WTC11 (cell line): Measurements from ENCODE around the gene HAND1. TPM values are rescaled to one million over a fixed set of nuclear protein-coding genes. Genes with fewer than 3 reads are reported as not detected.

ENCODE experiments used
- ATAC-seq: fragments of 200-7000 bp; cut with Tn5 transposase; 2 replicates; pipeline ENCODE4 v1.10.0; 2021; ENCODE audit warnings: mild to moderate bottlenecking, moderate library complexity
- CTCF ChIA-PET: fragments of 300-600 bp; sonication (Branson Sonifier 250); formaldehyde crosslinking; loops from one replicate; lab custom pipeline; 2021; ENCODE audit warnings: antibody characterized with exemption; lab: Charles Lee
- POLR2A ChIA-PET: fragments of 350-600 bp; sonication (Branson Sonifier 250); formaldehyde crosslinking; loops from one replicate; lab custom pipeline; 2021; ENCODE audit warnings: antibody characterized with exemption; lab: Charles Lee
- DNase-seq: peaks from one replicate; pipeline ENCODE4 v3.0.0; 2021; ENCODE audit warnings: low spot score
- H3K27ac Mint-ChIP-seq: 2 replicates; pipeline ENCODE4 v1.8.0; 2021; ENCODE audit warnings: mixed read lengths
- H3K27me3 Mint-ChIP-seq: 2 replicates; pipeline ENCODE4 v1.8.0; 2021; ENCODE audit warnings: low read depth, mild to moderate bottlenecking, moderate library complexity, mixed read lengths
- H3K36me3 Mint-ChIP-seq: 2 replicates; pipeline ENCODE4 v1.8.0; 2021; ENCODE audit warnings: mixed read lengths
- H3K4me1 Mint-ChIP-seq: 2 replicates; pipeline ENCODE4 v1.8.0; 2022; ENCODE audit warnings: mixed read lengths
- H3K4me3 Mint-ChIP-seq: 2 replicates; pipeline ENCODE4 v1.8.0; 2021; ENCODE audit warnings: mild to moderate bottlenecking, moderate library complexity, mixed read lengths
- H3K9me3 Mint-ChIP-seq: 2 replicates; pipeline ENCODE4 v1.8.0; 2021; ENCODE audit warnings: mixed read lengths
- AFF4 ChIP-seq: sonication (generic); formaldehyde crosslinking; IDR thresholded peaks from 2 replicates; pipeline ENCODE4 v1.8.1; 2023; ENCODE audit warnings: mild to moderate bottlenecking, missing genetic modification reagents, borderline replicate concordance
- ATF3 ChIP-seq: sonication (generic); formaldehyde crosslinking; conservative IDR thresholded peaks from 2 replicates; pipeline ENCODE4 v1.8.1; 2022; ENCODE audit warnings: mild to moderate bottlenecking, missing genetic modification reagents
- E2F4 ChIP-seq: sonication (generic); formaldehyde crosslinking; IDR thresholded peaks from 2 replicates; pipeline ENCODE4 v1.8.1; 2022; ENCODE audit warnings: low read depth, mild to moderate bottlenecking, moderate library complexity, missing genetic modification reagents, borderline replicate concordance
- FOXP4 ChIP-seq: sonication (generic); formaldehyde crosslinking; IDR thresholded peaks from 2 replicates; pipeline ENCODE4 v1.8.0; 2022; ENCODE audit warnings: mild to moderate bottlenecking, missing genetic modification reagents
- GABPB1 ChIP-seq: sonication (generic); formaldehyde crosslinking; IDR thresholded peaks from 2 replicates; pipeline ENCODE4 v1.8.1; 2023; ENCODE audit warnings: mild to moderate bottlenecking, missing genetic modification reagents
- GTF2I ChIP-seq: fragments of 250-450 bp; sonication (Bioruptor Pico); conservative IDR thresholded peaks from 2 replicates; pipeline ENCODE4 v1.4.0; 2021; ENCODE audit warnings: mild to moderate bottlenecking
- HMGA2 ChIP-seq: fragments of 250-450 bp; sonication (Bioruptor Pico); IDR thresholded peaks from 2 replicates; pipeline ENCODE4 v1.4.0; 2021; ENCODE audit warnings: mild to moderate bottlenecking, moderate library complexity
- HMGXB4 ChIP-seq: sonication (generic); formaldehyde crosslinking; IDR thresholded peaks from 2 replicates; pipeline ENCODE4 v1.8.1; 2023; ENCODE audit warnings: mild to moderate bottlenecking, moderate library complexity, missing genetic modification reagents
- IRF1 ChIP-seq: sonication (generic); formaldehyde crosslinking; IDR thresholded peaks from 2 replicates; pipeline ENCODE4 v1.8.0; 2023; ENCODE audit warnings: missing genetic modification reagents
- MLX ChIP-seq: sonication (generic); formaldehyde crosslinking; IDR thresholded peaks from 2 replicates; pipeline ENCODE4 v1.8.1; 2023; ENCODE audit warnings: mild to moderate bottlenecking, missing genetic modification reagents, moderate library complexity
- MYBL2 ChIP-seq: sonication (generic); formaldehyde crosslinking; IDR thresholded peaks from 2 replicates; pipeline ENCODE4 v1.8.1; 2023; ENCODE audit warnings: mild to moderate bottlenecking, moderate library complexity, missing genetic modification reagents
- NFATC4 ChIP-seq: fragments of 250-450 bp; sonication (Bioruptor Pico); IDR thresholded peaks from 2 replicates; pipeline ENCODE4 v1.9.0; 2021; ENCODE audit warnings: mild to moderate bottlenecking
- SOX15 ChIP-seq: fragments of 250-450 bp; sonication (Bioruptor Pico); IDR thresholded peaks from 2 replicates; pipeline ENCODE4 v1.9.0; 2021; ENCODE audit warnings: mild to moderate bottlenecking
- TEAD1 ChIP-seq: sonication (generic); formaldehyde crosslinking; IDR thresholded peaks from 2 replicates; pipeline ENCODE4 v1.8.0; 2022; ENCODE audit warnings: mild to moderate bottlenecking, missing genetic modification reagents
- TEAD4 ChIP-seq: sonication (generic); formaldehyde crosslinking; IDR thresholded peaks from 2 replicates; pipeline ENCODE4 v1.8.0; 2022; ENCODE audit warnings: mild to moderate bottlenecking, missing genetic modification reagents
- USF1 ChIP-seq: sonication (generic); formaldehyde crosslinking; IDR thresholded peaks from 2 replicates; pipeline ENCODE4 v1.8.0; 2022; ENCODE audit warnings: mild to moderate bottlenecking, missing genetic modification reagents
- USF2 ChIP-seq: sonication (generic); formaldehyde crosslinking; IDR thresholded peaks from 2 replicates; pipeline ENCODE4 v1.8.1; 2023; ENCODE audit warnings: mild to moderate bottlenecking, missing genetic modification reagents, moderate library complexity
- ZNF396 ChIP-seq: fragments of 250-450 bp; sonication (Bioruptor Pico); IDR thresholded peaks from 2 replicates; pipeline ENCODE4 v1.8.0; 2021; ENCODE audit warnings: mild to moderate bottlenecking, moderate library complexity, borderline replicate concordance
- total RNA-seq: library from RNA; stranded (reverse); gene quantifications from 3 replicates; pipeline ENCODE4 v1.2.3, GENCODE V29; 2021

HAND1 gene
- total RNA-seq, 1 experiment from 2014 or later, result not detected

- ChIA-PET CTCF (interaction anchor here (0.6 to 6.3 kb wide), 2 partner anchors 14 to 52 kb away, joined by 3 to 51 read pairs; no protein-coding TSS in a partner anchor), POLR2A (no interaction called here)
- Mint-ChIP-seq H3K27me3 (peaks cover 3% of the 10 kb centered on the region), H3K36me3 (no peaks in the 10 kb centered on the region), H3K27ac (no peak overlapping the region), H3K9me3 (no peaks in the 10 kb centered on the region; the same call in 1 of the 2 replicates), H3K4me1 (peaks cover 18% of the 10 kb centered on the region), H3K4me3 (no peak overlapping the region)
- no peak for ATAC-seq
- no peak for TF ChIP-seq E2F4 (CRISPR knock-in tag)
- TF ChIP-seq SOX15 (CRISPR knock-in tag), result no peak
- TF ChIP-seq IRF1 (CRISPR knock-in tag), result no peak
- TF ChIP-seq HMGXB4 (CRISPR knock-in tag), result no peak
- TF ChIP-seq ATF3, result no peak
- TF ChIP-seq USF2, result no peak
- TF ChIP-seq USF1 (CRISPR knock-in tag), result no peak
- no peak for TF ChIP-seq ZNF396 (CRISPR knock-in tag)
- TF ChIP-seq GTF2I (CRISPR knock-in tag), result no peak
- TF ChIP-seq AFF4 (CRISPR knock-in tag), result no peak
- DNase-seq, result no peak
Observed at GRCh38 chr5:154506716-154507080, 28.7 kb upstream of the HAND1 start.

- DNase-seq (no peak), ATAC-seq (no peak)
- Mint-ChIP-seq H3K4me3 (no peak overlapping the region), H3K27ac (no peak overlapping the region), H3K9me3 (no peaks in the 10 kb centered on the region; the same call in 1 of the 2 replicates), H3K36me3 (no peaks in the 10 kb centered on the region), H3K27me3 (peaks cover 3% of the 10 kb centered on the region), H3K4me1 (peaks cover 23% of the 10 kb centered on the region)
- POLR2A ChIA-PET, result no interaction called here
- CTCF ChIA-PET, result interaction anchor here (0.6 to 6.3 kb wide), 4 partner anchors 14 to 107 kb away, joined by 3 to 51 read pairs (median 3); no protein-coding TSS in a partner anchor
- TF ChIP-seq HMGA2, result no peak
- TF ChIP-seq MYBL2 (CRISPR knock-in tag), result no peak
- TF ChIP-seq NFATC4 (CRISPR knock-in tag), result no peak
- TF ChIP-seq FOXP4 (CRISPR knock-in tag), result no peak
- no peak for TF ChIP-seq TEAD1 (CRISPR knock-in tag)
- TF ChIP-seq TEAD4 (CRISPR knock-in tag), result no peak
- TF ChIP-seq GABPB1 (CRISPR knock-in tag), result no peak
- no peak for TF ChIP-seq MLX
- TF ChIP-seq ATF3, result no peak
- TF ChIP-seq SOX15 (CRISPR knock-in tag), result no peak
Observed at GRCh38 chr5:154506049-154506715, 28.2 kb upstream of the HAND1 start.
